IMR-90 (cell line): ENCODE results near the gene INAFM1. TPM values are rescaled to one million over a fixed set of nuclear protein-coding genes. Genes with fewer than 3 reads are reported as not detected.
A peak's percentile ranks its signal among the peaks of the same experiment; 100 is the strongest.

Experiments
- ATAC-seq: fragments of 200-7000 bp; cut with Tn5 transposase; 2 replicates; pipeline ENCODE4 v1.9.1; 2020; ENCODE audit warnings: low read depth, mild to moderate bottlenecking, moderate library complexity
- BruUV-seq: library from RNA; stranded (reverse); fragments of 400-500 nt; replicated peaks from 2 replicates; lab custom pipeline; 2021; lab: Mats Ljungman, UMichigan
- CTCF ChIA-PET: fragments of 300-600 bp; formaldehyde crosslinking; extraction: SDS; loops from one replicate; lab custom pipeline; 2021; ENCODE audit warnings: antibody characterized with exemption; lab: Yijun Ruan, JAX
- POLR2A ChIA-PET: fragments of 300-600 bp; sonication (Branson Sonifier 250); formaldehyde crosslinking; loops from one replicate; lab custom pipeline; 2022; ENCODE audit warnings: antibody characterized with exemption; ENCODE audit not compliant: unreplicated experiment; lab: Charles Lee
- DNase-seq: peaks from one replicate; pipeline ENCODE4 v3.0.0; 2013
- H2AFZ ChIP-seq: replicated peaks from 2 replicates; pipeline ENCODE3; 2013; ENCODE audit warnings: low read length, mild to moderate bottlenecking; ENCODE audit not compliant: poor library complexity
- H2AK5ac ChIP-seq: 2 replicates; pipeline ENCODE4 v1.6.1; 2013; ENCODE audit warnings: low read depth, low read length, inconsistent platforms
- H2AK9ac ChIP-seq: replicated peaks from 2 replicates; pipeline ENCODE3; 2013; ENCODE audit warnings: mild to moderate bottlenecking, low read depth, low read length, moderate library complexity; ENCODE audit not compliant: poor library complexity
- H2BK120ac ChIP-seq: 2 replicates; pipeline ENCODE4 v1.6.1; 2013; ENCODE audit warnings: low read depth, low read length, inconsistent platforms
- H2BK15ac ChIP-seq: 3 replicates; pipeline ENCODE4 v1.6.1; 2013; ENCODE audit warnings: low read depth, low read length, inconsistent platforms
- H2BK20ac ChIP-seq: 2 replicates; pipeline ENCODE4 v1.6.1; 2013; ENCODE audit warnings: low read depth, mild to moderate bottlenecking, inconsistent platforms, low read length, moderate library complexity
- H2BK5ac ChIP-seq: 2 replicates; pipeline ENCODE4 v1.6.1; 2013; ENCODE audit warnings: mild to moderate bottlenecking, low read depth, low read length, inconsistent platforms; ENCODE audit not compliant: poor library complexity, severe bottlenecking
- H3K14ac ChIP-seq: replicated peaks from 2 replicates; pipeline ENCODE4 v1.6.1; 2013; ENCODE audit warnings: low read depth, low read length, inconsistent platforms
- H3K18ac ChIP-seq: 2 replicates; pipeline ENCODE4 v1.6.1; 2013; ENCODE audit warnings: low read depth, low read length, control low read depth
- H3K23ac ChIP-seq: 2 replicates; pipeline ENCODE4 v1.6.1; 2013; ENCODE audit warnings: low read depth, low read length, inconsistent platforms
- H3K27ac ChIP-seq: 2 replicates; pipeline ENCODE4 v1.5.1; 2013; ENCODE audit warnings: mild to moderate bottlenecking, control low read depth, low read length; ENCODE audit not compliant: insufficient read depth
- H3K27me3 ChIP-seq: 2 replicates; pipeline ENCODE4 v1.6.1; 2013; ENCODE audit warnings: low read length; ENCODE audit not compliant: control insufficient read depth, insufficient read depth
- H3K36me3 ChIP-seq: 2 replicates; pipeline ENCODE4 v1.6.1; 2013; ENCODE audit warnings: low read length, mixed read lengths; ENCODE audit not compliant: control insufficient read depth, insufficient read depth
- H3K4ac ChIP-seq: 2 replicates; pipeline ENCODE4 v1.6.1; 2013; ENCODE audit warnings: low read depth, low read length, inconsistent platforms
- H3K4me1 ChIP-seq: 2 replicates; pipeline ENCODE4 v1.6.1; 2013; ENCODE audit warnings: low read length, mixed read lengths; ENCODE audit not compliant: control insufficient read depth, insufficient read depth
- H3K4me2 ChIP-seq: 2 replicates; pipeline ENCODE4 v1.6.1; 2013; ENCODE audit warnings: low read depth, mild to moderate bottlenecking, control low read depth, low read length, moderate library complexity
- H3K4me3 ChIP-seq: 2 replicates; pipeline ENCODE4 v1.5.1; 2013; ENCODE audit warnings: low read depth, mild to moderate bottlenecking, control low read depth, low read length, moderate library complexity; ENCODE audit not compliant: insufficient read depth
- H3K56ac ChIP-seq: 2 replicates; pipeline ENCODE4 v1.6.1; 2013; ENCODE audit warnings: low read length, inconsistent platforms; ENCODE audit not compliant: insufficient read depth; ENCODE audit errors: extremely low read depth
- H3K79me1 ChIP-seq, 2 experiments: 2 replicates each; pipeline ENCODE4 v1.6.1; 2013; ENCODE audit warnings: low read length in 2 of 2, inconsistent platforms in 1 of 2, low read depth in 1 of 2
- H3K9ac ChIP-seq: 2 replicates; pipeline ENCODE4 v1.6.1; 2013; ENCODE audit warnings: low read depth, low read length, control low read depth
- H3K9me1 ChIP-seq: 2 replicates; pipeline ENCODE4 v1.6.1; 2013; ENCODE audit warnings: low read length, inconsistent platforms; ENCODE audit not compliant: insufficient read depth
- H3K9me3 ChIP-seq: 2 replicates; pipeline ENCODE4 v1.6.1; 2013; ENCODE audit warnings: low read length; ENCODE audit not compliant: control insufficient read depth, insufficient read depth
- H4K20me1 ChIP-seq: 2 replicates; pipeline ENCODE4 v1.6.1; 2013; ENCODE audit warnings: low read length, inconsistent platforms; ENCODE audit not compliant: insufficient read depth
- H4K5ac ChIP-seq: 2 replicates; pipeline ENCODE4 v1.6.1; 2013; ENCODE audit warnings: mild to moderate bottlenecking, low read depth, low read length, control low read depth
- H4K8ac ChIP-seq, 2 experiments: 2 replicates each; pipeline ENCODE4 v1.6.1; 2013; ENCODE audit warnings: low read depth in 2 of 2, low read length in 2 of 2, control low read depth in 1 of 2, inconsistent platforms in 1 of 2
- H4K91ac ChIP-seq: 2 replicates; pipeline ENCODE4 v1.6.1; 2013; ENCODE audit warnings: low read depth, low read length, inconsistent platforms; ENCODE audit not compliant: insufficient read depth
- CHD1 ChIP-seq: IDR thresholded peaks from 2 replicates; pipeline ENCODE4 v1.6.1; 2012; ENCODE audit warnings: low read depth, low read length, improper control_type of control experiment
- POLR2A ChIP-seq: IDR thresholded peaks from 2 replicates; pipeline ENCODE4 v1.6.1; 2012; ENCODE audit warnings: mild to moderate bottlenecking, low read depth, low read length
- SMC3 ChIP-seq: fragments of 150-350 bp; IDR thresholded peaks from 2 replicates; pipeline ENCODE4 v1.6.1; 2016; ENCODE audit warnings: low read depth, mild to moderate bottlenecking, antibody characterized with exemption, low read length, moderate library complexity
- WGBS, 2 experiments: methylation state at CpG; one replicate each; pipeline versions ENCODE4 v1.1.5 to v1.1.7; 2013; ENCODE audit warnings: missing lambda C conversion rate in 2 of 2; ENCODE audit not compliant: insufficient read length in 1 of 2; ENCODE audit errors: extremely low coverage in 2 of 2; 5-methylcytosine and 5-hydroxymethylcytosine counted together
- dilution Hi-C: fragments of 300-500 bp; cut with HindIII; formaldehyde crosslinking; loops from one replicate; pipeline ENCODE4 v1.14.3; 2018; ENCODE audit warnings: low sequenced_read_pairs; ENCODE audit not compliant: unreplicated experiment
- in situ Hi-C: fragments of 300-500 bp; cut with MboI; formaldehyde crosslinking; loops from 3 replicates; pipeline ENCODE4 v1.14.3; 2019; ENCODE audit warnings: low sequenced_read_pairs, inconsistent platforms, mixed read lengths
- intact Hi-C: fragments of 100-400 bp; cut with micrococcal nuclease; formaldehyde crosslinking; loops from 2 replicates; pipeline ENCODE4 v1.10.0; 2022
- polyA plus RNA-seq, 3 experiments: library from polyadenylated mRNA; depleted of rRNA; stranded (reverse); fragments of >200 nt; gene quantifications; 2 replicates each; pipeline ENCODE4 v1.2.3, GENCODE V29; 2012; ENCODE audit warnings: low replicate concordance in 1 of 3
- total RNA-seq: library from RNA; depleted of rRNA; stranded (reverse); fragments of >200 nt; gene quantifications from 2 replicates; pipeline ENCODE4 v1.2.3, GENCODE V29; 2012

The INAFM1 gene
- total and polyA plus RNA-seq, 2 of the 4 experiments (the other 2 are of a cell fraction): 0.36 to 7.8 TPM

DNA sequence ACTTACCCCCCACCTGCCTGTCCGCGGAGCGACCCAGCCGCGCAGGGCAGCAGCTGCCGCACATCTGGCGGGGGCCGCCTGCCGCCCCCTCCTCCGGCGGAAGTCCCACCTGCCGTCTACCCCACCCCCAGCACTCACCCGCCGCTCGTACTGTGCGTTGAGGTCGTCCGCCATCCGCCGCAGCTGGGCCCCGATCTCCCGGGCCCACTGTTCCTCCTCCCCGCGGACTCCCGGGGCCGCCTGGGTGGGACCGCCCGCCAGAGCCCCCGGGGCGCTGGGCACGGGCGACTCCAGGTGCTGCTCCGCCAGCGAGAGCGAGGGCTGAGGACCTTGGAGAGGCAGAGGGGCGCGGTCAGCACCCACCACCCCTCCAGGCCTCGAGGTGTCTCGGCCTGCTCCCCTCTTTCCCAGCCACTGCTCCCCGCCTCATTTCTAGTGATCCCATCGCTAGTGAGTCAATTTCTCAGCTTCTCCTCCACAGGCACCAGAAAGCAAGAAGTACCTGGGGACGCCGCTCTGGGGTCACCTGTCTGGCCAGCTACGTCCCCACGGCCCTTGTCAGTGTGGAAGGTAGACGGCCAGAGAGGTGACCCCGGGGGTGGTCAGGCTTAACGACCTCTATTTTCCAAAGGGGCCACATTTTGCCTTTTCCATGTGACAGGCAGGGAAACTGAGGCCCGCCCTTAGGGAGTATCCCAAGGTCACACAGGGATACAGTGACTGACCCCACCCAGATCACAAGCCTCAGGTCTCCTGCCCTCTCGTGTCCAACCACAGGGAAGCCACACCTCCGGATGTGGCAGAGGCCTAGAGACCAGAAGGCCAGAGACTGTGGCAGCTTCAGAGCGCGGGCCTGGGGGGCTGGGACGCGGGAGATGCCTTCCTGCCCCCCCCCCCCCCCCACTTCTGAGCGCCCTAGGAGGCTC lies 48.0 kb upstream of the INAFM1 start:
- Histone ChIP-seq H4K91ac (peak overlapping the region; percentile 95), H3K4me3 (peak overlapping the region; percentile 1), H3K14ac (peak overlapping the region; percentile 84), H3K79me1 (peaks cover 8 to 63% of the 10 kb centered on the region in 2 experiments), H3K4me2 (peak overlapping the region; percentile 66), H2AFZ (peak overlapping the region; percentile 67), H3K4me1 (peaks cover 23% of the 10 kb centered on the region), H2BK20ac (peak overlapping the region; percentile 75), H2BK120ac (peak overlapping the region; percentile 90), H3K4ac (peak overlapping the region; percentile 93), H3K23ac (peak overlapping the region; percentile 84), H3K27me3 (no peaks in the 10 kb centered on the region), H3K9me1 (peaks cover 12% of the 10 kb centered on the region), H2AK5ac (peak overlapping the region; percentile 97), H3K9ac (peak overlapping the region; percentile 70), H3K27ac (peak overlapping the region; percentile 97), H3K18ac (peak overlapping the region; percentile 48; the same call in 1 of the 2 replicates), H4K5ac (peak overlapping the region; percentile 86), H3K9me3 (no peaks in the 10 kb centered on the region), H2BK15ac (peak overlapping the region; percentile 69; the same call in 1 of the 3 replicates), H4K20me1 (peaks cover 38% of the 10 kb centered on the region), H3K36me3 (peaks cover 11% of the 10 kb centered on the region; the same call in 1 of the 2 replicates), H4K8ac (peak overlapping the region; percentile 90 to 91), H3K56ac (peak overlapping the region; percentile 72; the same call in 1 of the 2 replicates), H2AK9ac (peak overlapping the region; percentile 90), H2BK5ac (peak overlapping the region; percentile 90)
- ChIA-PET POLR2A (interaction anchor here (0.6 to 1.2 kb wide), 4 partner anchors 17 to 101 kb away, joined by 4 to 5 read pairs (median 4); partner anchors contain the start of gene CCDC9), CTCF (interaction anchor here (0.7 to 2.4 kb wide), 3 partner anchors 16 to 18 kb away, joined by 3 to 13 read pairs (median 12); no protein-coding TSS in a partner anchor)
- DNase-seq (peak; percentile 67), ATAC-seq (peak; percentile 2; the same call in 1 of the 2 replicates)
- dilution Hi-C loops: no loop called here
- in situ Hi-C loops: no loop called here
- TF ChIP-seq CHD1 (peak; percentile 58; the same call in 1 of the 2 replicates), SMC3 (no peak), POLR2A (peak; percentile 55)
- 2% methylated on average over 9 of the region's 56 CpGs; no CpG with 5 or more reads in 1 of the 2 experiments for WGBS, 2 experiments
- intact Hi-C loops: loop anchor here (1.0 kb wide), 2 partner anchors 16 to 18 kb away; no protein-coding TSS in a partner anchor
- no TSS peak for BruUV-seq
